ENCODE measurements around the gene USPL1.

USPL1 gene

DNA sequence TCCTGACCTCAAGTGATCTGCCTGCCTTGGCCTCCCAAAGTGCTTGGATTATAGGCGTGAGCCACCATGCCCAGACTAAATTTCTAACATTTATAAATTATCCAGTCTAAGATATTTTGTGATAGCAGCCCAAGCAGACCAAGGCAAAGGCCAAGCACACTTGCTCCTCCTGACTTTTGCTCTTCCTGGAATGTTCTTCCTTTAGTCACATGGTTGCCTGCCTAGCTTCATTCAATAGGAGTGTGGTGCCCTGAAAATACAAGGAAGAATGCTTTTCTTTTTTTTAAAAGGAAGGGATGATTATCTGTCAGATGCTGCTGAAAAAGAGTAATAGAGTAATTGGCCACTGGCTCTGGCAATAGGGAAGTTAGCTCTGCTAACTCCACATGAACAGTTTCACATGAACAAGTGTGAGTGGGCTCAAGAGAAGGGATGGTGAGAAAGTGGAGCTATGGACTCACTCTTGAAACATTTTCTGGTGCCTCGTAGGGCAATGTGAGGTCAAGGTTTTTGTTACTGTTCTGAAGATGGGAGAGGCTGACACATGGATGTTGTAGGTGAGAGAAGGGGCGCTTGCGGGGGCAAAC is 47.1 kb downstream of the USPL1 start:
- DNase-seq: no peak

DNA sequence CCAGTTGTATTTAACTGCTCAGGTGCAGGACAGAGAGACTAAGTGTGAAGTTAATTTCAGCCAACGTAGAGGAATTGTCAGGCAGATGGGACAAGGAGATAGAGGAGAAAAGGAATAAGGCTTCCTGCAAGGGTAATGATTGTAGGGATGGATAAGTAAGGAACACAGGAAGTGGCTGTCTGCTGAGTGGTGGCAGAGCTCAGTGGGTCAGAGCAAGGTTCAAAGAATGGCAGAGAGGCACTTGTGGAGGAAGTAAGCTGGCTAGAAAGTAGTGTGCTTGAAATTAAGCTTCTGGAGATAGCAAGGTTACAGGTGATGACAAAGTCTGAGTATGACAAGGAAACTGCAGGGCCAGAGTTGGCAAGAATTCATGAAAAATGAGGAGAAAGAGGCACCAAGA is 47.9 kb downstream of the USPL1 start:
- no peak for DNase-seq

- no peak for DNase-seq
Measured at GRCh38 chr13:30666113-30666512, 48.4 kb downstream of the USPL1 start.

- DNase-seq: no peak
Measured at GRCh38 chr13:30667014-30667413, 49.3 kb downstream of the USPL1 start.

DNA sequence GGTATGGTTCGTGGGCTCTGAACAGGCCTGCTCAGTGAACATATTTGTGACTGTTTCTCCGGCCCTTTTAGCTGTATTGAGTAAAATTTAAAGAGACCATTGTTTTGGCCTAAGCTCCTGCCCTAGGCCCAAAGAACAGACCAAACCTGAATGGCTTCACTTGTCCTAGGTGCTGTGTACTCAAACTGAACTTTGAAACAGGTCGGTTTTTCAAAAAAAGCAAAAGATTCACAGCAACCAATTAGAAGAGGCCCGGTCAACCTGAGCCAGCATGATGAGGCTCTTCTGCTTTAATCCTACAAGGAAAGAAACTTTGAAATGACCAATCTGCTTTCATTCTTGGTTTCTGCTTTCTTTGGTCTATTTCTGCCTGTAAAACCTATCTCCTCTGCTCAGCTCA is 50.6 kb downstream of the USPL1 start:
- no peak for DNase-seq

DNA sequence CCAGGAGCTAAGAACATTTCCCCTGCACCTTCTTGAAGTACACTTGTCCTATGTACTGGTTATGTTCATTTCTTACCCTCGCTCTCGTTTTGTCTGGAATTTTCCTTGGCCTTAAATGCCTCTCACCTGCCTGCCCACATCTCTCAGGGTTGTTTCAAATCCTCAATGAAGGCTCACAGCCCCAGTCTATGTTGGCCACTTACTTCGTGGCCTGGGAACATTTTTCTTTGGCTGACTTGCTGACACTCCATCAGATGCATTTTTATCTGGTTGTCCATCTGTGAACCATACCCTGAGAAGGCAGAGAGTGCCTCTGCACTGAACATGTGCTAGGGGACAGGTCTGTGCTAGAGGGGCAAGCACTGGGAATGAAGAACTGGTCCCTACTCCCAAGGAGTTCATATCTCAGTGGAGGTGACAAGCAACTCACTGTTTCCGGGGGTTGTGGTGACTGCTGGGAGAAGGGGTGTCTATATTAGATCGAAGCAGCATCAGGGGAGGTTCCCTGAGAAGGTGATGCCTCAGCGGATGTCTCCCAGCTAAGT is 53.6 kb downstream of the USPL1 start:
- no peak for DNase-seq

DNA sequence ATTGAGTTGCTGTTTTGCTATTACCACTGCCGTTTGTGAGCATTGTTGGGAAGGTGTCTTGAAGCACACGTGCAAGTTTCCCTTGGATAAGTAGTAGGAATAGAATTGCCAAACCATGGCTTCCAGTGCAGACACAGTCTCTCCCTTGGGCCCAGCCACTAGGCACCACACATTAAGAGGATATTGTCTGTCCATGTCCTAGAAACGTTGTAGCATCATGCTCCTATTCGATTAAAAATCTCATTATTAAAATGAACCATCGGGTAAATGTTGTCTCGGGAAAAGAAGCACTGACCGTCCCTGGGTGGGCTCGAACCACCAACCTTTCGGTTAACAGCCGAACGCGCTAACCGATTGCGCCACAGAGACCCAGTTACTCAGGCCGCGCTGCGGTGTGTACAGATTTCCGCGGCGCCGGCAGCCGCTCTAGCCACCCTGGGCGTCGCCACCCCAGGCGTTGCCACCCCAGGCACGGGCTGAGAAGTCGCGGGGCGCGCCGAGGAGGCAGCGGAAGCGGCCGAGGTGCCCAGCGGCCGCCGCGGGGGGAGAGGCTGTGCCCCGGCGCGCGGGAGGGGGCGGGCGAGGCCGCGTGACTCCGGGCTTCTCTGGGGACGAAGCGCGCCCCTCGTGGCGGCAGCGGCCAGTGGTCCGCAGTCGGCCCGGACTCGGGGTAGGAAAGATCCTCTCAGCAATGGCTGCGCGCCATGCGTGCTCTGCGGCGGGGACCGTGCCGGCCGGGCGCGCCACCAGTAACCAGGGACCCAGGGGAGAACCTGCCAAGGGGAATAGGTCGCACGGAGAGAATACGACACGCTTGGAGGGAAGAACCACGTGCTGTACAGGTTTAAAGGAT is 56.2 kb downstream of the USPL1 start:
- peak; percentile 73 for DNase-seq

GRCh38 chr13:30675717-30676116 is 58.0 kb downstream of the USPL1 start:
- DNase-seq: no peak

- DNase-seq: no peak
Measured at GRCh38 chr13:30676672-30677071, 59.0 kb downstream of the USPL1 start.

DNA sequence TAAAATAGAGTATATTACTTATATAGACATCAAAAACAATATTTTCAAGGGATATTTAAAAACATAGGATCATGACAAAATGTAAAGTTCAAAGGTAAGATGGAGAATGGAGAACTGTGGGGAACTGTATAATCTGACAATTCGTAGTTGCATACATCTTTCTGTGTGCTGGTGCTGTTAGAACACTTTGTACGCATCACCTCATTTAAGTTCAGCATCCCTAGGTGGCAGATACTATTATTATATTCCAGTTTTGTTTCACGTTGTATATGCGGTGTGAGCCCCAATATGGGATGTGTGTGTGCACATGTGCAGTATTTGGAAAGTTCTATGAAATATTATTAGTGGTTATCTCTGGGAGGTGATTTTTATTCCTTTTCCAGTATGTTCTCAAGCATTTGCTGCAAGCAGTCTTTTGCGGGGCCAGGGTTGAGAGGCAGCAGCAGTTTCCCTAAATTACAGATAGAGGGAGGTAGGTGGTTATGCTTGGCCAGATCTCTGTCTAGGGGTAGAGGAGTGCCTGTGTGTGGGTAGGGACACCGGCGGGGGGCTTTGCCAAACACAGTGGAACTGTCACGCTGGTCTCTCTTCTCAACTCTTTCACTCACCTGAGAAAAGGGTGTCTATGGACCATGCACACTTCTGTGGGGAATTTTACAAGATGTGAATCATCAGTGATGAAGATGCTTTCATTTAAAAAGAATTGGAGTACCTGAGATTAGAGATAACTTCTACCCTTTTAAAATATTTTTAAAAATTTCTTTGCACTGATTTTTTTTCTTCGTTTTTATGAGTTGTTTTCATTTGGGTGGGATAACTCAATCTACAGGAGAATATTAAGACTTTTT is 62.0 kb downstream of the USPL1 start:
- DNase-seq: no peak

GRCh38 chr13:30681843-30682242 is 64.1 kb downstream of the USPL1 start:
- DNase-seq: no peak

GRCh38 chr13:30685320-30685859 is 67.7 kb downstream of the USPL1 start:
- DNase-seq: no peak

GRCh38 chr13:30685987-30686386 is 68.3 kb downstream of the USPL1 start:
- no peak for DNase-seq

GRCh38 chr13:30687601-30688000 is 69.9 kb downstream of the USPL1 start:
- no peak for DNase-seq

GRCh38 chr13:30689752-30690151 is 72.0 kb downstream of the USPL1 start:
- no peak for DNase-seq

DNA sequence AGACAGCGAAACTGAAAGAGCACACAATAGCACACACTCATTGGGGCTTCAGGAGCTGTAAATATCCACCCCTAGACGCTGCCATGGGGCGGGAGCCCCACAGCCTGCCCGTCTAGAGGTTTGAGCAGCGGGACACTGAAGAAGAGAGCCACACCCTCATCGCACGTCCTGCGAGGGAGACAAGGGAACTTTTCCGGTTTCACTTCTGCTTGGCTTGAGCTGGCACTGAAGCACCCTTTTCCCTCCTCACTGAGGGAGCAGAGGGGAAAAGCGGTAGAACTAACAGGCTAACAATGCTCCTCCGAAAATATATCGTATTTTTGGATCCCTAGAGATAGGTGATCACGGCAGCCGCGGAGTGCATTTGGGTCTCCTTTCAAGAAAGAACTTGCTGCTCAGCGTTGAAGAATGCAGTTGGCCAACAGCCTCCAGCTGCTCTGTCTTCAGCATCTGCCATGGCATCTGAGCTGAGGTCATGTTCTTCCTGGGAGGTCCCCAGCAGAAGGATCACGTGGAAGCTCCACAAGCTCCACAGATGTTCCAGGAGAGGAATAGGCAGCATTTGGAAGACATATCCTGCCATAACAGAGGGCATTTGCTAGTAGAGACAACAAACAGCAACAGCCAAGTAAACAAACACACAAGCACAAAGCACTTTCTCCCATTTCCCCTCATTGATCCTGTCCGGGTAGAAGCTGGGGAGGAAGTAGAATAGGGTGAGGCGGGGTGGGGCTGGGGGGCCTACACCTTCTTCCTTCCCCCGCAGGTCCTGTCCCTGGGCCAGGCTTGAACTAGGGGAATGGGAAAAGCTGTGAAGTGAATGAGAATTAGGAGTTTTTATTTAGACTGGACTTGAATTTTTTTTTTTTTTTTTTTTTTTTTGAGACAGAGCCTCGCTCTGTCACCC is 72.8 kb downstream of the USPL1 start:
- no peak for DNase-seq

- DNase-seq: no peak
Measured at GRCh38 chr13:30692113-30692512, 74.4 kb downstream of the USPL1 start.

GRCh38 chr13:30696278-30697176 is 78.8 kb downstream of the USPL1 start:
- DNase-seq: no peak

DNA sequence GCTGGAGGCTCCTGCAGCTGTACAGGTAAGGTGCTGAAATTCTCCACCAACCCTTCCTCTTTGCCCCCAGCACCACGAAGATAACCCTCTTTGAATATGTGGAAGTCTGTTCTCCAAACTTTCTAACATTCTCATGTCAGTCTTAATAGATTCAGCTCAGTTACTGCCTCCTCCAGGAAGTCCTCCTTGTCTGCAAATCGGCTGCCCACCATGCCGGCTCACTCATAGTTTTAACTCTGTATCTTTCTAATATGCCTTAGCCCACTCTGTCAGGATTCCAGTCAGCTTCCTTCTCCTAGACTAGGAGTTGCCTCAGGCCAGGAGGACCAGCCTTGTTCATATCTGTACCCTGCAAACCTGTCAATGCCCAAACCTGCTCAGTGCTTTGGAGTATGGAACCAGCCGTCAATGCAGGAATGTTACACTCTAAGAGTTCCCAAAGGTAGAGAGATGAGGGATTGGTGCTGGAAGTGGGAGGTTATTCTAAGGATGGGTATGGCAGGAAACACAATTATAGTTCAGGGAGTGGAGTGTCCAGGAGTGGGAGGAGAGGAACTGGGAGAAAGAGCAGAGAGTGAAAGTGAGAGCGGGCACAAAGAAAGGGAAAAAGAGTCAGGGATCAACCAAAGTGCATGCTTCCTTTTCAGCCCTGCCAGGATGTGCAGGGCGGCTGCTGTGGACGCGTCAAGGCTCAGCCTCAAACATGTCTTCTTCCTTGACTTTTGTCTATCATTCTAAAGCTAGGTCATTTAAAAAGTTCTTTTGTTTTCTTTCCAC is 79.6 kb downstream of the USPL1 start:
- DNase-seq: no peak

DNA sequence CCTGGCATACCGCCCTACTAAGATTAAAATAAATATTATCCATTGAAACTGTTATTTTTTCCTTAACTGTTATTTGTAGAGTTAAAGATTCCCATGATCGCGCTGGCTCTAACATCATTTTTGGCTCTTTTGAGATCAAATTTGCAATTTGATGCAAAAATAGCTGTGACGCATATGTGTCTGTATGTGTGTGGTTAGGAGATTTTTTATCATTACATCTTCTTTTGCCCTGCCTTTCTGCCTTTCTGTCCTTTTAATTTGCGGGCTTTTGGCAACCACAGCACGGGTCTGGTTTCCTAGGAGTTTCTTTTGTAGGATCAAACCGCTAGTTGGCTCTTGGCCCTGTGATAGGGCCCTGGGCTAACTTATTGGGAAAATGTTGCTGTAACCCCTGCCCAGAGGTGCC is 80.3 kb downstream of the USPL1 start:
- DNase-seq: no peak

Measured in NCI-H1105 (cell line).